DMS53 treated with DMSO at 0.1 percent for 48 hours (cell line): ENCODE measurements around the gene DNAL4.

Experiments used
- DNase-seq: peaks from one replicate; lab custom pipeline; 2025; ENCODE audit not compliant: unreplicated experiment; lab: John Stamatoyannopoulos, UW

The DNAL4 gene

DNA sequence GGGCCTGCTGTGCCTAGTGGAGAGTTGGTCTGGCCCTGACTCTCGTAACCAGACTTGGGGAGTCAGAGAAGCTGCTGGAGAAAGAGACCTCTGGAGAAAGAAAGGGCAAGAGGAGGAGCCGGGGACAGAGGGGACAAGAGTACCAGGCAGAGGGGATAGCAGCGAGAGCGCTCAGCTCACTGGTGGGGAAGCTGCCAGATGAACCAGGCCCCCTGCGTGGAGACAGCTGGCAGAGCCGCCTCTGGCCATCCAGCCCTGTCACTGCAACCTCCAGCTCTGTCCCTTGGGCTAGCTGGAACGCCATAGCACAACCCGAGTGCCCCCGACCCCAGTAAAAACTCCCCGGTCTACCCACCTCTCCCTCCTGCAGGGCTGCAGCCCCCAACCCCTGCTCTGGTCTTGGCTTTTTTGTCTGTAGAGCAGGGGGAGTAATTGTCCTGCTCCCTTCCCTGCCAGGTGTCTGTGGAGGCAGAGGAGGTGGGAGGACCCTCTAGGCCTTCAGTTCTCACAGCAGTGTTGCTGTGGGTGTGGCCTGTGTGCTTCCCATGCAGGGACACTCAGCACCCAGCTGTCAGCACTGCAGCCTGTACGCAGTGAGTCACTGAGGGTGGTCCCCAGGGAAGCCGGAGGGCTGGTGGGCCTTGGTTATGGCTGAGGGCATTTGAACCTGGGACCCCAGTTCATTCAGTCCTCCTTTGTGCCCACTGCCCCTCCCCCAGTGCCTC, 33.3 kb downstream of the DNAL4 start:
- DNase-seq, result peak; percentile 3

DNA sequence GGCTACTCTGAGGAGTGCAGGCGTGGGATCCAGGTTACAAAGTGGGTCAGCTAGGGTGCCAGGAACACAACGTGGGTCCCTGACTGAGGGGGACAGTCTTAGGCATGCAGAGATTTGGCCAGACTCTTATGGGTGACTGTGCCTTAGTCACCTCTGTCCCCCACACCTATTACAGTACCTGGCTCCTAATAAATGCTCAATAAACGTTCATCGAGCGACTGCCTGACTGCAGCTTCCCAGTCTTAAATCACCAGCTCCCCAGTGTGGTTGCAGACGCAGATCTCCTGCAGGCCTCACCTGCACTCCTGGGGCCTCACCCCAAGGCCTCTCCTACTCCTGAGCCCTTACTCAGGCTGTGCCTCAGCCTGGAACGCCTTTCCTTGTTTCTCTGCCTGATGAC, 34.9 kb downstream of the DNAL4 start:
- no peak for DNase-seq

DNA sequence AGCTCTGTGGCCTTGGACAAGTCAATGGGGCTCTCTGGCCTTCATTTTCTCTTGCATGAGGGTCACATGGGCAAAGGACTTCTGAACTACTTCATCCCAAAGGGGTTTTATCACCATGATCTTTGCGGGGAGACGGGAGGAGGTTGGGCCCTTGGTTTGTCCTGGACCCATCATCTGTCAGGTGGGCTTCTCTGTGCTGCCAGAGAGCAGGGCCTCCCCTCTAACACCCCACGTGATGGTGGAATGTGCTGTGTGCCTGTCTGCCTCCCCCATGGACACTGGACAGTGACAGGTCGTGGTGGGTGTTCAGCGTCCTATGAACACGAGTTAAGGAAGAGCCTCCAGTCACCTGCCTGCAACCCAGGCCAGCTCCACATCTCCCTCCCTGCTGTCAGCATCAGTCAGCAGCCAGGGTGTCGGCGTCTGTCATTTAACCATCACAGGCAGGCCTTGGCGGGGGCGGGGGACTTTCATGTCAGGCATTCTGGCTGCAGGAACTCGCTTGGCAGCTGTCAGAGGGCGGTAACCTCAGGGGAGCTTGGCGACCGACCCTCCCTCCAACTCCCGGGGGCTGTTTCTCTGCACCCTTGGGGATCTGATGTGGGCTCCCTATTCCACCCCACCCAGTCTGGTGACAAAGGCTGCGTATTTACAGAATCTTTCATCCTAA, 35.5 kb downstream of the DNAL4 start:
- DNase-seq, result no peak

DNA sequence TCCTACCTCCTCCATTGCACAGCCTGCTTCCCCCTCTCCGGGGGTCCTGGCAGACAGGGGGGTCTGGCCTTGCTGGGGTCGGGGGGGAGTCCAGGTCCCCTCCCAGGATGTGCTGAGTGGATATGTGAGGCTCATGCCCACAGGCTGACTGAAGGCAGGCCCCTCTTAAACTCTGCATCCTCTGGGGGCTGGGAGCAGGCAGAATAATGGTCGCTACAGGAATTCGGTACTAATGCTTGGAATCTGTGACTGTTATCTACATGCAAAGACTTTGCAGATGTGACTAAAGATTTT, 36.5 kb downstream of the DNAL4 start:
- DNase-seq, result no peak

DNA sequence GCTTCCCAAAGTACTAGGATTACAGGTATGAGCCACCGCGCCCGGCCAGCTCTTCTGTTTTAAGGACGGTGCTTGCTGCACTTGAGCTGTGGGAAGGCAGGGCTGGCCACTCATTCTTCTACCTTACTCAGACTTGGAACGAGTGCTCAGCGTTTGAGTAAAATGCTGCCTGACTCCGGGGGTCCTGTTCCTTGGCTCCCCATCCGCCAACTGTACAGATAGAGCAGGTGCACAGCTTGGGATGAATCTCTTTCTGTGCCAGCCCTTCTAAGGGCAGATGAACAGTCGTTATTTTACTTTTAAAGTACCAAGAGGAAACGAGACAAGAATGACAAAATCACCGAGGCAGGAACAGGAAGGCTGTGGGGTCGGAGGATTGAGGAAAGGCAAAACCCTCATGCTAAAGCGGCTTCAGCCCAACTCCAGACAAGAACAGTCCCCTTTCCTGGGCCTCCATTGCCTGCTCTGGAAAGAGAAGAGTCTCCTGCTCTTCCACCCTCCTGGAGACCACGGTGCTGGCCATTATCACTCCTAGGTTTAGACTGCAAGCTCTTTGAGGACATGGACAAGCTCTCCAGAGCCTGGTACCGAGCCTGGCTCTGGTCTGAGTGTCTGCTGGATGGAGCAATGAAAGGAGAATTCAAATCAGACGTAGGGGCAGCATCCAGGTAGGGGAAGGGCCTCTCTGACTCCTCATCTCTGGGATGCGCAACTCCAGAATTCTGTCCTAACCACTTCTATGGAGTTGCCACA, 37.1 kb downstream of the DNAL4 start:
- no peak for DNase-seq

DNA sequence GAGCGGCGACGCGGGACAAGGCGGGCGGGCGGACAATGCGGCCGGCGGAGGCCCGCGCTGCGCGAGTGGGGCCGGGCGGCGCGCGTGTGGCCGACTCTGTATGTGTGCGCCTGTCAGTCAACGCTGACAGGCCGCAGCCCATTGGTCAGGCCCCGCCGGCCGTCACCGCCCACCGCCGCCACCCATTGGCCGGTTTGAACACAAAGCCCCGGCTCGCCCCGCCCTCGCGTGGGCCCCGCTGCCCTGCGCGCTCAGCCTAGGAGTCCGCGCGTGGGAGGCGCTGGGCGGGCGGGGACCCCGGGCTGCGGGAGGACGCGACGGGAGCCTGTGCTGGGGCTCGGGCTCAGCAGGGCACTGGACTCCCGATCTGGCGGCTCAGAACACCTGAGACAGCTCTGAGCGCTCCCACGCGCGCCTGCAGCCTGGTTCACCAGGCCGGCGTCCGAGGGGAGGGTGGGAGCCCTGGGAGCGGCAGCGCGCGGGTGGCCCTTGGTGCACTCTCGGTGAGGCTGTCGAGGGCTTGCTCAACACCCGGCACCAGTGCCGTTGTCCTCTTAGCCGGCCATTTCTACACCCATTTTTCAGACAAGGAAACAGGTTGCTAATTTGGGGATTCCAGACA, 37.9 kb downstream of the DNAL4 start, which contains the start of gene SUN2:
SUN2 (minus strand) TSS at position 88 of the 622 bp plus-strand sequence. CDS start 3,370 bp downstream, outside the sequence.
- peak; percentile 29 for DNase-seq

DNA sequence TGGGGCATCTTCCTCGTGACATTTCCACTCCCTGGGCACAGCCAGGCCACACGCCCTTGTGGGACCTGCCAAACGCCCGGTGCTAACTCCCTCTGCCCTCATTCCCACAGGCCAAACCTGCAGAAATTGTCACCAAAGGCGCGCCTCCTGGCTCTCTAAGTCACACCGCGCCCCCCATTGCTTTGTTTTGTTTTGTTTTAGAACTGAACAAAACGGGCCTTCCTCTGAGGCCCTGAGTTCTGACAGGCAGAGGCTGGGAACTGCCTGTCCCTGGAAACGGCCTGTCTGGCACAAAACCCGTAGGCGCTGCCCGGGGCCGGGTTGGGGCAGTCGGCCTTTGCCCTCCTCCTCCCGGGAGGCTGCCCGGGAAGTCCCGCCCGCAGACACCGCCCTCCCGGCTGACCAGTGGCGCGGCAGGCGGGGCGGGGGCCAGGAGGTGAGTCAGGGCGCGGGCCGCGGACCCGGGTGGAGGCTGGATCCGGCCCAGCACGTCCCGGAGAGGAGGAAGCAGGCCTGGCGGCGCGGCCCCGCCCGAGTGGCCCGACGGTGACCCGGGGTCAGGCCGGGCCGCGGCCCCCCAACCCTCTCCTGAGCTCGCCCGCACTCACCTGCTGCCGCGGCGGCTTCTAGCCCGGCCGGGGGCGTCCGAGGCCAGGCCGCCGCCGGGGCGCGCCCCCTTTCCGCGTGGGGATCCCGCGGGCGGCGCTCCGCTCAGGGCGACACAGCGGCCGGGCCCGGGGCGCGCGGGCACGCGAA, 38.6 kb downstream of the DNAL4 start:
- peak; percentile 46 for DNase-seq

DNA sequence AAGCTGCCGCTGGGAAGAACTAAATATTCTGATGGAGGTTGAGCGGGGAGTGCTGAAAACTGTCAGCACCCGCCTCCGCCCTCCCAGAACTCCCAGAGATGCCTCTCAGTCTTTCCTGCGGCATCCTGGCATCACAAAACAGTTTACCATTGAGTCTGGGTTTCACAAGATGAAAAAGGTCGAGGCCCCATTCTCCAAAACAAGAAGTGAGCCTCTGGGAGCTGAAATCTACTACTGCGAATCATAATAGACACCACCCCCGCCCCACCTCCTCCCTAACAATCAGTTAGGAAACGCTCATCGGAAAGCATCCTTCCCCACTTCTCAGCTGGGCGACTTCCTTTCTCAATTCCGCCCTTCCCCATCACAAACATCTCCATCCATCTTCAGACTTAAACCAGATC, 39.2 kb downstream of the DNAL4 start:
- DNase-seq, result peak; percentile 16

DNA sequence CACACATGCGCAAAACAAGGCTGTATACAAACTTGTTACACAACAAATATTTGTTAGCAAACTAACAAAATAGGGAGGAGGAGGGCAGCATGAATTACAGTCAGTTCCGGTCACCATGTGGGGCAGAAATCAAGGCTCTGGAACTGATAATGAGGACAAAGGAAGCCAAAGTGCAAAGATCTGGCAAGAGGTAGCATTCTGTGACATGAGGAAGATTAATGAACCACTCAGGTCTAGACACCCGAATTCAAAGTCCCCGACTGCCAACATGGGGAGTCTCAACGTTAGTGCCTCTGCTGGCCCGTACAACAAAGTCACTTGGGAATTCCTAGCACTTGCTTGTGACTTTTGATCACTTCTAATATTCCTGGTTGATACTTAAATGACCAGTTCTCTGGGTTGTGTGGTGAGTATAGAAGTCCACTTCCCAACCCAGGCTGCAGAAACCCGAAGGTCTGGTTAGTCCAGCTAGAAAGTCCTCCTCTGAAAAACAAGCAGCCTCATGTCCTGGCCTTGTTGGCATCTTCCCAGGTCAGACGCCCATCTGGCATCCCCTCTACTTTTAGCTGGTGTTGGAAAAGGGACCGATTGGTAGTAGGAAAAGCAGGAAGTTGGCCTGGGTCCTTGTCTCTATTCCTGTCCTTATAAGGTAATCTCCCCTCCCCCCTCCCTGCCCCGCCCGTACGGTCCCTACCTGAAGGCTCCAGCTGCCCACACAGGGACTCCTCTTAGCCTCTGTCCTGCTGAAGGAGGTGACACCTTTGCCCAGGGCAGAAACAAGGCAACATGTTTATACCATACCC, 39.8 kb downstream of the DNAL4 start:
- peak; percentile 70 for DNase-seq

DNA sequence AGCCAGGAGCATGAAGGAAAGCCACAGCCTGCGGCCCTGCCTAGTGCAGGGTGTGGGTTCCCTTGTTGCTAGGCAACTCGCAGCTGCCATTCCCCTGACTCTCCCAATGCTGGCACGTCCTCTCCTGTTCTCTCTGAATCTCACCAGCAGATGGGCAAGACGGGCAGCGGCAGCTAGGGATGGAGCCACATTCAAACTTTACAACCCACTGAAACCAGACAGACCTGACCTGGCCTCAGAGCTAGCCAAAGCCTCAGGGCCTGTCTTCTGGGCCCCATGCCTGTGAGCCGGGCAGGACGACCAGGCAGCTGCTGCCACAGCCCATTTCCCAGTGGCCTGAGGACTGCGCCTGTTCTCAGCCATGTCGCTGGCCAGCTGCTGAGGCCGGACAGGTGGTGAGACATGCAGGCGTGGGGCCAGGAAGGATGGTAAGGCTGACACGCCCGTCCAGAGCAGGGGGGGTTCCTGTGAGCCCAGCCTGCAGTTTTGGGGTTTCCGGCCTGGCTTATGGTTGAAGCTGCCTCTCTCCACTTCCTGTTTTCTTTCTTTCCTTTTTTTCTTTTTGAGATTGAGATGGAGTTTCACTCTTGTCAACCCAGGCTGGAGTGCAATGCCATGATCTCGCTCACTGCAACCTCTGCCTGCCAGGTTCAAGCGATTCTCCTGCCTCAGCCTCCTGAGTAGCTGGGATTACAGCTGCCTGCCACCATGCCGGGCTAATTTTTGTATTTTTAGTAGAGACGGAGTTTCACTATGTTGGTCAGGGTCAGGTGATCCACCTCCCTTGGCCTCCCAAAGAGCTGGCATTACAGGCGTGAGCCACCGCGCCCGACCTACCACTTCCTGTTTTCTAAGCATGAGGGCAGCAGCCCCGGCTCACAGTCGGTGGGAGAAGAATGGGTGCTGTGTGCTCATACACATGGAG, 42.3 kb downstream of the DNAL4 start:
- DNase-seq, result no peak

DNA sequence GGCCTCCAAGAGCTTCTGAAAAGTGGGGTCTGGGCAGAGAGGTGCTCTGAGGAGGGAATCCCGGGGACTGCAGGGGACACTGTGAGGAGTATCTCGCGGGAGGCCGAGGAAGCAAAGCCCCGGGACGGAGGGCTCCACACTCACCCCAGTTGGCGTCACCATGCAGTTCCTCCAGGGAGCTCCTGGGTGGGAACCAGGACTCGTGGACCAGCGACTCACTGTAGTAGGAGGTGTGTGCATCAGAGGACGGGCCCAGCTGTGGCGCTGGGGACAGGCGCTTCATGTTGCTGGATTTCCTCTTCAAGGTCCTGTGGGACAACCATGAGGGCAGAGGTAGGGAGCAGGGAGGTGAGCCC, 42.9 kb downstream of the DNAL4 start:
- no peak for DNase-seq

DNA sequence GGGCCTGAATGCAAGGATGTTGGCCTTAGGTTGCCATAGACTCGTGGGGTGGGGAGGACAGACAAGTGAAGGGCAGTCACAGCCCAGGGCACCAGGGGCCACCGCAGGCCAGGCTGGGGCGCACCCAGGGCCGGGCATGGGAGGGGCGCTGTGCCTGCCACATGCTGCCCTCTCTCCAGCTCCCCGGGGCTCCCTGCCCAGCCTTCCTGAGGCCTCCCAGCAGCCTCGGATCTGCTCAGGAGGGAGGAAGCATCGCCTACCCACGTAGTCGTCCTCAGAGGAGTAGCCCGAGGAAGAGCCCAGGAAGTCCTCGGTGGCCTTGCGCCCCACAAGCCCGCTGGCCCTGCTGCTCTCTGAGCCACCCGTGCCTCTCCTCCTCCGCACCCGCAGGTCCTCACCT, 43.3 kb downstream of the DNAL4 start:
- DNase-seq, result no peak

DNA sequence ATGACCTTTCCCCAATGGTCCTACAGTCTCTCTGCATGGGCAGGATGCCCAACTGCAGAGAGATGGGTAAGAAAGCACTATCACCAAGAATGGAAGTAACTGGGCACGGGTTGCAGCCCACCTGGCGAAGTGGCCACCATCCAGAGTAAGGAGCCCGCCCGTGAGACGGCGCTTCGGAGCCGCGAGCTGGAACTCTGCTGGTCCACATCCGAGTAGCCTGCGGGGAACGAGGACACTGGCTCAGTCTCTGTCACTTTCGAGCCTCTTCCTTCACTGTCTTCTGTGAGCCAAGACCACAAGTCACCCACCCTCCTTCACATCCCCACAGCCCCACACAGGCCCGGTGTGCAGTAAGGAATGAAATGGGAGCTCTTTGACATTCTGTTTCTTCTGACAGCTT, 43.8 kb downstream of the DNAL4 start:
- DNase-seq, result no peak

DNA sequence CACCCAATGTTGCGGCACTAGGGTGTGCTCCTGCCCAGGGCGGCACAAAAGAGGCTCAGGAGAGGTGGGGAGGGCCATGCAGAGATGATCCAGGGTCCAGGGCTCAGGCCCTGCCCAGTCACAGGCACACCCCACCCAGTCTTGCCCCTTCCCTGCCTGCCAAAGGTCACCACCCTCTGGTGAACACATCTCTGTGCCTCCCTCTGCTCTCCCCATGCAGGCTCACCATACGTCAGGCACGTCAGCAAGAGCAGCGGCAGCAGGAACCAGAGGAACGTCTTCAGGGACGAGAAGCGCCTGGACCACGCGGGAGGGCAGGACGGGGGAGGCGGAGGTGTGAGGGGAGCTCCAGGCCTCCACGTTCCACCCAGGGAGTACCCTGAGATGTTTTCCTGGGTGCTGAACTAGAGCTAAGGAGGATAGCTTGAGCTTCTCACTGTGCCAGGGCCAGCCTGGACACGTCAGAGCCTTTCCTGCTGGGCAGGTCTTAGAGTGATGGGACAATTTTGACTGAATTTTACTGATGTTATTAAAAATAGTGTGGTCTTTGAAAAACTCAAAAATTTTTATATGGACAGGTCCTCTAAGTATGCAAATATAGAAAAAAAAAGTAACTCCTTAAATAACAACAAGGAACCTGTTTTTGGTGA, 45.3 kb downstream of the DNAL4 start:
- no peak for DNase-seq

DNA sequence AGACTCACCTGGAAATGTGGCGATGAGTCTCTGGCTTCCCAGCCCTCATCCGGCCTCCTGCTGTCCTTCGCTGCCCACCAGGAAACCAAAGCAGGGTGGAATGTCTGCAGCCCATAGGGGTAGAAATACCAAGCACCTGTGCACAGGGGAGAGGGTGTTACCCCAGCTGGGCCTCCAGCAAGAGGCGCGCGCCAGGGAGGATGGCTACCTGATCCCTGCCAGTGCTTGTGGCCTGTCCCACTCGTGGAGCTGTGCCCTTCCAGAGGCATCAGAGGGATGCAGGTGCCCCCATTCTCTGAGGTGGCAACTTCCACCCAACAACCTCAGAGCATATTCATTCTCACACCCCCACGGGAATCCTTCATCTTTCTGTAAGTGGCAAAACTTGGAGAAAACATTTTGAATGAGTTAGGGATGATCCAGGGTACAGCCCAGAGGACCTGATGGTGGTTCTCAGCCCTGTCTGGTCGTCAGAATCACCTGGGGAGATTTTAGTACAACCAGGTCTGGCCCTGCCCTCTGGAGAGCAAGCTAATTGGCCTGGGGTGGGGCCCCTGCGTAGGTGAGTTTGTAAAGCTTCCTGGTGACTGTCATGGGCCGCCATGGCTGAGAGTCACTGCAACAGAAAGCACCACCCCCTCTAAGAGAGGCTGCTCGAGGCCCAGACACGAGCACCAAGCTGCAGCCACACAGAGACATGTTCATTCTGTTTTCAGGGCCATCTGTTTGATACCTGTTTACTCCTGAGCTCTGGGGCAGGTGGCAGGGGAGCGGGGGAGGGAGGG, 48.1 kb downstream of the DNAL4 start:
- DNase-seq, result peak; percentile 67

DNA sequence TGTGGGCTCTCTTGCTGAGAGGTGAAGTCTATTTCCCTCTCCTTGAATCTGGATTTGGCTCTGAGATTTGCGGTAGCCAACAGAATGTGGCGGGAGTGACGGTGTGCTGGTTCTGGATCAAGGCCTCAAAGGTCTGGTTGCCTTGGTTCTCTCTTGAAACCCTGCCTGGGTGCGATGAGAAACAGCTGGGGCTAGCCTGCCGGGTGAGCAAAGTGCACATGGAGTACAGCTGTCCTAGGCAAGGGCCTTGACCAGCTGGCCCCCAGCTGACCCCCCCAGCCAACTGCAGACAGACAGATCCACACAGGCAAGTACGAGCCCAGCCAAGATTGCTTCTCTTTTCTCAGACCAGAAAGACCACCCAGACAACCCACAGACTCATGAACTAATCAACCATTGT, 49.0 kb downstream of the DNAL4 start:
- no peak for DNase-seq

DNA sequence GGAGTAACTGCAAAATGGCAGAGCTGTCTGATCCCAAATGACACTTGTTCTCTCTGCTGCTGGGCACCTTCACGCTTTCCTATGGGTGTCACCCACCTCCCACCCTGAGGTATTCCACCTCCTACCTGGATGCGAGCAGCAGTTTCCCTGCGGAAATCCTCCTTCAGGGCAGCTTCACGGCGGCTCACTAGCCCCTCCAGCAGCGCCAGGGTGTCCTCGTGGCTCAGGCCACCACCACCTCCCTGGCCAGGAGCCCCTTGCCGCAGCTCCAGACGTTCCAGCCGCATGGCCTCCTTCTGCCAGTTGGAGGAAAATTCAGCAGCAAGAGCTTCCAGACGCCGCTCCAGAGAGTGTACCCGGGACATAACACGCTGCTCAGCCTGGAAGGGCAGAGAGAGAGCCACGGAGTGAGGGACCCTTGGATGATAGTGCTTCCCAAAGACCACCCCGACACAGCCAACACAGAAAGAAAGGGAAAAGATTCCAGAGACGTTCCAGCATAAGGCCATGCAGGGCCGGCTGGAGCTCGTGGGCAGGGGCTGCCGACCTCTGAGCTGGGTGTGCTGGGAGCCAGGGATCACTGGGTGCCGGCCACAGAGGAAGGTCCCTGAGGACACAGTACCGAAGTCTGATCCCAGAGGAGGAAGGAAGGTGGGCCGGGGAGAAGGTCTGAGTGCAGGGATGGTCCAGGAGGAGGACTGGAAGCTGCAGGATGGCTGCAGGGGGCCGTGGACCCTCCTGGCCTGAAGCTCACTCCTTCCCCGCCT, 51.6 kb downstream of the DNAL4 start:
- DNase-seq, result no peak
